NB4 (cell line): Measurements from ENCODE around the gene PIK3IP1.

ENCODE experiments used
- MYC ChIP-seq: IDR thresholded peaks from 2 replicates; pipeline ENCODE4 v1.6.1; 2011; ENCODE audit warnings: low read depth, low read length
- POLR2A ChIP-seq: IDR thresholded peaks from 2 replicates; pipeline ENCODE4 v1.6.1; 2011; ENCODE audit warnings: mild to moderate bottlenecking; ENCODE audit not compliant: insufficient read length; ENCODE audit errors: extremely low read depth
- TF ChIP-seq, protein P1 (sequence below): IDR thresholded peaks from one replicate; pipeline ENCODE4 v1.5.1; 2012; ENCODE audit warnings: low read depth, low read length

DNA sequence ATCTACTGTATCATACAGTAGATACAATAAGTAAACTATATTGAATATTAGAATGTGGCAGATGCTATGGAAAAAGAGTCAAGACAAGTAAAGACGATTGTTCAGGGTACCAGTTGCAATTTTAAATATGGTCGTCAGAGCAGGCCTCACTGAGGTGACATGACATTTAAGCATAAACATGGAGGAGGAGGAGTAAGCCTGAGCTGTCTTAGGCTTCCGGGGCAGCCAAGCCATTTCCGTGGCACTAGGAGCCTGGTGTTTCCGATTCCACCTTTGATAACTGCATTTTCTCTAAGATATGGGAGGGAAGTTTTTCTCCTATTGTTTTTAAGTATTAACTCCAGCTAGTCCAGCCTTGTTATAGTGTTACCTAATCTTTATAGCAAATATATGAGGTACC, 14.5 kb downstream of the PIK3IP1 start:
- TF ChIP-seq, protein P1, sequence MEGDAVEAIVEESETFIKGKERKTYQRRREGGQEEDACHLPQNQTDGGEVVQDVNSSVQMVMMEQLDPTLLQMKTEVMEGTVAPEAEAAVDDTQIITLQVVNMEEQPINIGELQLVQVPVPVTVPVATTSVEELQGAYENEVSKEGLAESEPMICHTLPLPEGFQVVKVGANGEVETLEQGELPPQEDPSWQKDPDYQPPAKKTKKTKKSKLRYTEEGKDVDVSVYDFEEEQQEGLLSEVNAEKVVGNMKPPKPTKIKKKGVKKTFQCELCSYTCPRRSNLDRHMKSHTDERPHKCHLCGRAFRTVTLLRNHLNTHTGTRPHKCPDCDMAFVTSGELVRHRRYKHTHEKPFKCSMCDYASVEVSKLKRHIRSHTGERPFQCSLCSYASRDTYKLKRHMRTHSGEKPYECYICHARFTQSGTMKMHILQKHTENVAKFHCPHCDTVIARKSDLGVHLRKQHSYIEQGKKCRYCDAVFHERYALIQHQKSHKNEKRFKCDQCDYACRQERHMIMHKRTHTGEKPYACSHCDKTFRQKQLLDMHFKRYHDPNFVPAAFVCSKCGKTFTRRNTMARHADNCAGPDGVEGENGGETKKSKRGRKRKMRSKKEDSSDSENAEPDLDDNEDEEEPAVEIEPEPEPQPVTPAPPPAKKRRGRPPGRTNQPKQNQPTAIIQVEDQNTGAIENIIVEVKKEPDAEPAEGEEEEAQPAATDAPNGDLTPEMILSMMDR = no peak
- TF ChIP-seq POLR2A (no peak), MYC (no peak)
